Ishikawa (cell line): Measurements from ENCODE around the gene FAM135A.

Source experiments
- CEBPB ChIP-seq: IDR thresholded peaks from 2 replicates; pipeline ENCODE4 v1.6.1; 2012
- CREB1 ChIP-seq: IDR thresholded peaks from 2 replicates; pipeline ENCODE4 v1.6.1; 2012; ENCODE audit warnings: low read depth
- EGR1 ChIP-seq: IDR thresholded peaks from 2 replicates; pipeline ENCODE4 v1.6.1; 2012
- EP300 ChIP-seq: IDR thresholded peaks from 2 replicates; pipeline ENCODE4 v1.6.1; 2012; ENCODE audit warnings: borderline replicate concordance
- FOXM1 ChIP-seq: IDR thresholded peaks from 2 replicates; pipeline ENCODE4 v1.6.1; 2012; ENCODE audit warnings: low read depth, borderline replicate concordance
- MAX ChIP-seq: IDR thresholded peaks from 2 replicates; pipeline ENCODE4 v1.6.1; 2012
- NFIC ChIP-seq: IDR thresholded peaks from 2 replicates; pipeline ENCODE4 v1.6.1; 2012
- RAD21 ChIP-seq: IDR thresholded peaks from 2 replicates; pipeline ENCODE4 v1.6.1; 2012; ENCODE audit warnings: low read depth
- REST ChIP-seq: IDR thresholded peaks from 2 replicates; pipeline ENCODE4 v1.6.1; 2012; ENCODE audit warnings: low read depth, mild to moderate bottlenecking
- TAF1 ChIP-seq: IDR thresholded peaks from 2 replicates; pipeline ENCODE4 v1.6.1; 2012; ENCODE audit warnings: low read depth, mild to moderate bottlenecking
- TCF12 ChIP-seq: IDR thresholded peaks from 2 replicates; pipeline ENCODE4 v1.6.1; 2012; ENCODE audit warnings: low read depth
- TEAD4 ChIP-seq: IDR thresholded peaks from 2 replicates; pipeline ENCODE4 v1.6.1; 2012
- YY1 ChIP-seq: IDR thresholded peaks from 2 replicates; pipeline ENCODE4 v1.6.1; 2012; ENCODE audit warnings: low read depth
- ZBTB7A ChIP-seq: IDR thresholded peaks from 2 replicates; pipeline ENCODE4 v1.6.1; 2012; ENCODE audit warnings: low read depth
- TF ChIP-seq, protein P1 (sequence below): IDR thresholded peaks from 2 replicates; pipeline ENCODE4 v1.6.1; 2012

FAM135A gene

GRCh38 chr6:70413114-70413991, at the start of gene FAM135A:
Gene FAM135A, plus strand, starts transcription at chr6:70413508. Its CDS starts 14,835 bp downstream, at chr6:70428343.
- no peak for TF ChIP-seq TEAD4
- TF ChIP-seq TAF1, result peak; percentile 22
- no peak for TF ChIP-seq EP300
- TF ChIP-seq ZBTB7A, result peak; percentile 91
- TF ChIP-seq NFIC, result no peak
- TF ChIP-seq MAX, result peak; percentile 60
- TF ChIP-seq RAD21, result no peak
- TF ChIP-seq CEBPB, result no peak
- no peak for TF ChIP-seq EGR1
- TF ChIP-seq REST, result no peak
- TF ChIP-seq FOXM1, result no peak
- TF ChIP-seq CREB1, result peak; percentile 77
- TF ChIP-seq YY1, result peak; percentile 43; the same call in 1 of the 2 replicates
- TF ChIP-seq, protein P1, sequence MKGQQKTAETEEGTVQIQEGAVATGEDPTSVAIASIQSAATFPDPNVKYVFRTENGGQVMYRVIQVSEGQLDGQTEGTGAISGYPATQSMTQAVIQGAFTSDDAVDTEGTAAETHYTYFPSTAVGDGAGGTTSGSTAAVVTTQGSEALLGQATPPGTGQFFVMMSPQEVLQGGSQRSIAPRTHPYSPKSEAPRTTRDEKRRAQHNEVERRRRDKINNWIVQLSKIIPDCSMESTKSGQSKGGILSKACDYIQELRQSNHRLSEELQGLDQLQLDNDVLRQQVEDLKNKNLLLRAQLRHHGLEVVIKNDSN, result no peak
- TF ChIP-seq TCF12, result peak; percentile 26; the same call in 1 of the 2 replicates

GRCh38 chr6:70363741-70364493, 49.4 kb upstream of the FAM135A start:
- TF ChIP-seq EP300, result no peak
- TF ChIP-seq CREB1, result no peak
- TF ChIP-seq TAF1, result no peak
- TF ChIP-seq FOXM1, result no peak
- no peak for TF ChIP-seq RAD21

- TF ChIP-seq MAX (no peak), ZBTB7A (no peak), CREB1 (no peak), RAD21 (peak; percentile 85)
Measured at GRCh38 chr6:70369332-70369950, 43.9 kb upstream of the FAM135A start.

- TF ChIP-seq TCF12 (no peak), REST (no peak), ZBTB7A (no peak), CREB1 (no peak), YY1 (no peak), MAX (no peak), EGR1 (no peak), TAF1 (no peak), EP300 (no peak), CEBPB (no peak), RAD21 (no peak)
- TF ChIP-seq, protein P1, result no peak
Measured at GRCh38 chr6:70370496-70370895, 42.8 kb upstream of the FAM135A start.

GRCh38 chr6:70371454-70372105, 41.7 kb upstream of the FAM135A start:
- TF ChIP-seq EGR1, result no peak
- 0 out of 2 replicates have a peak, but pooled peaks have one; percentile 15 for TF ChIP-seq TEAD4
- TF ChIP-seq RAD21, result peak; percentile 41; the same call in 1 of the 2 replicates
- peak; percentile 80 for TF ChIP-seq NFIC
